GM19328 (cell line): ENCODE results near the gene HOXC11.

ENCODE experiments used
- ATAC-seq: cut with Tn5 transposase; IDR thresholded peaks from one replicate; pipeline ENCODE4 v1.9.1; 2021; ENCODE audit warnings: mild to moderate bottlenecking, moderate library complexity; ENCODE audit not compliant: unreplicated experiment

Gene HOXC11

DNA sequence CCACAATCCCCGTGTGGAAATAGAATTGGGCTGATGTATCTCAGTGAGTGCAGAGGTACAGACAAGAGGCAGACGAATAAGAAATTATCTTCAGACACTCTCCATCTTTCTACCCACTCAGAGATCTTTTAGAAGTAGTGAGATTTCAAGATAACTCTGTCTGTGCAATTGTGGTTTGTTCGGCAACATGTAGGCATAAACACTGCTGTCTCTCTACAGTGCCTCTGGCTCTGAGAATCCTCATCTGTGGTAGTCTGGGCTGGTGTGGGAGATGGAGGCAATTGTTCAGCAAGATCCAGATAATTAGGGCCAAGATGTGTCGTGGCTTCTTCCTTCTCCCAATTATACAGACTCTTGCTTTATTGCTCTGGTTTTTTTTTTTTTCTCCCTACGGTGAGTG is 31.2 kb upstream of the HOXC11 start:
- no peak for ATAC-seq

DNA sequence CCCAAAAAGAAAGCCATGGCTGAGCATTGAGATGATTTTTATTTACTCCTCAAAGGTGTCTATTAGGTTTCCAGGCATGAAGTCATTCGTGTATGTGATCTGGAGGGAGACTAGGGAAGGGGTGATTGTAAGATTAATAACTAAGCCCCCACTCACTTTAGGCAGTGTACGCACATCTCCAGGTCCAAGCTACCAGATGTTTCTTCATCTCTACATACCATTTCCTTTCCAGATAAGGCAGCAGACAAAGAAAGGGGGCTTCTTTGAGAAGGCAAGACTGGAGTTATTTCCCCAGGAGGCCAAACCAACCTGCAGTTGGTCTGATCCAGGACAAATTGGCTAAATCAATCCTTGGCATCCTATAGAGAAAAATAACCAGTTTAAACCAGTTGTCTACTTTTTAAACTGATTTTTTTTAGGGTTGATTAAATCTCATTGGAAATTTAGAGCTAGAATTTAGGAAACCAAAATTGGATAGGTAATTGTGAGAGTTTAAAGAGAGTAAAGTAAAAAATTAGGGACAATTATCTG is 30.4 kb upstream of the HOXC11 start:
- ATAC-seq = no peak

DNA sequence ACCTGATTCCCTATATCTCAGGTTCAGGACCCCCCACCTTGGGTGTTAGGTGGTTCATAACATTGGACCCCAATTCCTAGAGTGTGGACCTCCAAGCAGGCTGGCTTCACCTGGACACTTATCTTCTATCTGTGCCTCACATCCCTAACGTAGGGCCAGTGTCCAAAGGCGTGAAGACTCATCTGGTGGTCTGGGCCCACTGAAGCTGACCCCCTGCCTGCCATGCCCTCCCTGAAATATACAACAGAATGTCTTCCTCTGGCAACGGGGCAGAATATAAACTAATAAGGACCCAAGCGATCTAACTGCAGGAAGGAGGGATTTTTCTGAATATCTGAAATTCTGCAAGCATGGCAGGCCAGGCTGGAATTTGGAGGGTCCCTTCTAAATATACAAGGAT is 28.7 kb upstream of the HOXC11 start:
- ATAC-seq = no peak

DNA sequence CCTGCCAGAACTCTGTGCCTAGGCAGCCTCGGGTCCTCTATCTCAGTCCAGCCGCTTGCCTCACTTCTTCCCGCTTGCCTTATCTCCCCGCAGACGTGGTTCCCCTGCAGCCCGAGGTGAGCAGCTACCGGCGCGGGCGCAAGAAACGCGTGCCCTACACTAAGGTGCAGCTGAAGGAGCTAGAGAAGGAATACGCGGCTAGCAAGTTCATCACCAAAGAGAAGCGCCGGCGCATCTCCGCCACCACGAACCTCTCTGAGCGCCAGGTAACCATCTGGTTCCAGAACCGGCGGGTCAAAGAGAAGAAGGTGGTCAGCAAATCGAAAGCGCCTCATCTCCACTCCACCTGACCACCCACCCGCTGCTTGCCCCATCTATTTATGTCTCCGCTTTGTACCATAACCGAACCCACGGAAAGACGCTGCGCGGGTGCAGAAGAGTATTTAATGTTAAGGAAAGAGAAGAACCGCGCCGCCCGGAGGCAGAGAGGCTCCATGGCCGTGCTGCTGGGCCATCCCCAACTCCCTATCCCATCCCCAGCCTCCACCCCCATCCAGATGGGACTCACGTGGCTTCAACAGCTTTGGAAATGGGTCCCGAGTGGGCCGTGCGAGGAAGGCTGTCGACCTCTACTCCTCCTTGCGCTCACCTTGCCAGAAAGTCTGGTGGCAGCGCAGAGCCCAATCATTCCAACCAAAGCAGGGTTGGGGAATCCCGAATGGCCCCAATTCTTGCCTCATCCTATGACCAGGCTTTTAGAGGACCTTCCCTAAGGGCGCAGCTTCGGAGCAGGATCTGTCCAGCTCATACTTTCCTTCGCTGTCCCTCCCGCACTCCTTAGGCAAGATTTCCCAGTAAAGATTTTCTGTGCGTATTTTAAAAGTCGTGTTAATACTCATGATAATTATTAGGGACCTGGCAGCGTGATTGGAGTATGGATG is 27.7 kb upstream of the HOXC11 start:
- no peak for ATAC-seq

DNA sequence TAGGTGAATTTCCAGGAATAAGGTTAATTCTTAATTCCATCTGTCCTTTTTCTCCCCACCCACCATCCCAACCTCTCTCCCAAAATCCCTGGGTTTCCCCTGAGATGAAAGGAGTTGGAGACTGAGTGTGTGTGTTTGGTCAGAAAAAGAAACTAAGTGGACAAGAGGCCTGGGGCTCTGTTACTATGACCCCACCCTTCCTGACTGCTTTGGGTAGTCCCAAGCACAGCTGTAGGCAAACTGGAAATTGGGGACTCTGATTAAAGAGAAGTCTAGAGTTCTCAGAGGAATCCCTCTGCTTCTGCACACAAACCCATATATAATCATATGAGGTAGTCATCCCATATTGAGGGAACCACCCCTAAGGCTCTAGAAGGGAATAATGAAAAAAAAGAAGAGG is 25.2 kb upstream of the HOXC11 start:
- no peak for ATAC-seq

DNA sequence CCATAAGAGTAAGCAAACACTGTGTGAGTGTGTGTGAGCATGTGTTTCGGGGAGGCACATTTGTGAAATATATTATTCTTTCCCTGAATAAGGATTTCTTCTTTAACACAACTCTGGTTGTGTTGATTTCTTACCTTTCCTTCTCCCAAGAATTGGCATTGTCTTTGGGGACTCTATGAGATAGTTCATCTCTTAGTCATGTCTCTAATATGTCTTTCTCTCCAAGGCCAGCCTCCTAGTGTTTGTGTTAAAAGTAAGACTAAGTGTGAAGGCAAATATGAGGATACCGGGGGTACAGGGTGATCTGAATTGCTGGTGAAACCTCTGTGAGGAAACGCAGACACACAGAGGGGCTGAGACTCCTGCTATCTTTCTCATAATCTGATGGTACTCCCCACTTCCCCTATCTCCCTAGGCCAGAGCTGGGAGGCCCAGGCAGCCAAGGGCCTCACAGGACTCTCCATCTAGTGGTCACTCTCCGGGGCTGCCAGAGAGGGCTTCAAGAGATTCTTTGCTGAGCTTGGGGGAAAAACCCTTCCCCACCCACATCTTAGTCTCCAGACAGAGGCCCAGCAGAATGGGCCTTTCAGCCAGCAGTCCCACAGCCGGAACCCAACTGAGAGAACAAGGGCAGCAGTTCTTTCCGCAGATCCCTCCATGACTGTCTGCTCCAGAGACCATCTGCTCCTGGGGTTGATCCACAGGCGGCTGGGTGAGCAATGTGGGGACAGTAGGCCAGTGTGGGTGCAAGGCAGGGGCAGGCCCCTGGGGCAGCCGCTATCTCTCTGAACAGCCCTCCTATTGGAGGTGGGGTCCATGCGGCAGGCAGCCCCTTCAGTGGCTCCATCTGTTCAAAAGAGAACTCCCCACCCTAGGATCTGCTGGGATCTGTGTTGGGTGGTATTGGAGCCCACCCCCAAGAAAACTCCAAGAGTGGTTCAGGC is 24.0 kb upstream of the HOXC11 start:
- no peak for ATAC-seq

DNA sequence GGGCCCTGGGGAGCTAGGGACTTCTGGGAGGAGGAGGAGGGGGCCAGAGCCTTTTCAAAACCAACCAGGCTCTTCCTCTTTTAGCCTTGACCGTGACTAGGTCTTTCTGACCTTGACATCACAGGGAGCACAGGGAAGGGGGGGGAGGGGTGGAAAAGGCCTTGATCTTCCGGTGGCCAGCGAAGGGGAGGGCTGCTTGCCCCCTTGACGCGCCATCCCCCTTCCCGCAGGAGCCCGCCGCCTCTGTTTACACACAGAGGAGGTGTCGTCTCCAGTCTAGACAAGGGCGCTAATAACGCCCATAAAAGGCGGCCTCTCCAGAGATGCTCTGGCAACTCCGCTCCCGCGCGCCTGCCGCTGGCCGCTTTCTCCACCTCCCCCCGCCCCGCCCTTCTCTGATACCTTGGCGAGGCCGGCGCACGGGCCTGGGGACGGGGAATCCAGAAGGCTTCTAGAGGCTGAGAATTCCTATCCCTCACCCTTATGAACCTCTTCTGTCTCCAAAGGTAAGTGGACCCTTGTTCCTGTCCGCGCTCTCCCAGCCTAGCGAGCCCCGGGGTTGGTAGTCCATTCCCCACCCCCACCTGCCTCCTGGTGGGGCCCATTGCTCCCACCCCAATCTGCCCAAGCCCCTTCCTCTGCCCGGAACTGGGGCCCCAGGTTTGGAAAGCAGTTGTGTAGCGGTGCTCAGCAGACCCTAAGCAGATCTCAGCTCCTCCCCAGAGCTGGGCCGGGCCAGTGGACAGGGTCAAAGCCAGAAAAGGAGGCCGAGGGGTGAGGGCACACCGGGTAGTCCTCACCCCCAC is 23.1 kb upstream of the HOXC11 start:
- ATAC-seq = no peak

DNA sequence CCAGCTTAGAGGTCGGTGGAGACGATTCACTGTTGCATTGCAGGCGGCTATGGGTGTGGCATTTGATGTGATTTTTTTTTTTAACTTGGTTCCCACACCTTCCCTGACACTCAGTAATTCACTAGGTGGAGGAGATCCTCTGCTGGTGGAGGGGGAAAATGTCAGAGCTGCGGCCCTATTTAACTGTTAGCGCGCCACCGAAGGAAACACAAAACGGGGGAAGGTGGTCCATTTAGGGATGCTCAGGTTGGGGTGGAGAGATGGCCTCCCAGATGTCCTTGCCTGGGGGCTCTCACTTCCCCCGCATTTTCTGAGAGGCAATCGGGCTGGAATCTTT is 22.5 kb upstream of the HOXC11 start:
- no peak for ATAC-seq

DNA sequence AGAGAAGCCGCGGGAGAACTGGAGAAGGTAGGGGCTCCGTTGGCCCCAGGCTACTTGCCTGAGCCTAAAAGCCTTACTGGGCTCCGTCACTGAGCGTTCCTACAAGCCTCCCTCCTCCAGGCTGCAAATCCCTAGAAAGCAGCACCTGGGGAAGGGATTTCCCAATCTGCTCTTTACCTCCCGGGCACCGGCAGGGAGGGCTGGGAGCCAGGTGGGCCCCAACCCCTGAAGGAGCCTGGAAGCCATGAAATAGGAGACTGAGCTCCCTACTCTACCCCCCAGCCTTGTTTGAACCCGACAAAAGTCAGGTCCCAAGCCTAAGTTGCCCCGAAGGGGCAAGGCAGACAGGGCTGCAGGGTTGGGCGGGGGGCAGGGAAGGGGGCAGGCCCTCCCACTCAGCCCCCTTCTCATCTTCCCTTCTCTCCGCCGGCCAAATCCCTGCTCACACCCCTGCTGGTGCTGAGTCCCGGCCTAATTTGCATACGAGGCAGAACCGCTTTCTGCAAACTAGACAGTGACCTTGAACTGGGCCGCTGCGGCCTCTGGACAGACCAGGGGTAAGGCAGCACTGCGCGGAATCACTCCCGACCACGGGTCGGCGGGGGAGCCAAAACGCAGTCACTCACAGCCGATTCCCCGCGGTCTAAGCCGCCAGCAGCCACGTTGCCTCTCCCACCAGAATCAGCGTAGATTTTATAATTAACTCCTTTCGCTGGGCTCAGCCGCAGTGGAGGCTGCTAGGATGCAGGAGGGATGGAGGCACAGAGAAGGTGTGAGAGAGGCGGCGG is 21.9 kb upstream of the HOXC11 start:
- no peak for ATAC-seq

DNA sequence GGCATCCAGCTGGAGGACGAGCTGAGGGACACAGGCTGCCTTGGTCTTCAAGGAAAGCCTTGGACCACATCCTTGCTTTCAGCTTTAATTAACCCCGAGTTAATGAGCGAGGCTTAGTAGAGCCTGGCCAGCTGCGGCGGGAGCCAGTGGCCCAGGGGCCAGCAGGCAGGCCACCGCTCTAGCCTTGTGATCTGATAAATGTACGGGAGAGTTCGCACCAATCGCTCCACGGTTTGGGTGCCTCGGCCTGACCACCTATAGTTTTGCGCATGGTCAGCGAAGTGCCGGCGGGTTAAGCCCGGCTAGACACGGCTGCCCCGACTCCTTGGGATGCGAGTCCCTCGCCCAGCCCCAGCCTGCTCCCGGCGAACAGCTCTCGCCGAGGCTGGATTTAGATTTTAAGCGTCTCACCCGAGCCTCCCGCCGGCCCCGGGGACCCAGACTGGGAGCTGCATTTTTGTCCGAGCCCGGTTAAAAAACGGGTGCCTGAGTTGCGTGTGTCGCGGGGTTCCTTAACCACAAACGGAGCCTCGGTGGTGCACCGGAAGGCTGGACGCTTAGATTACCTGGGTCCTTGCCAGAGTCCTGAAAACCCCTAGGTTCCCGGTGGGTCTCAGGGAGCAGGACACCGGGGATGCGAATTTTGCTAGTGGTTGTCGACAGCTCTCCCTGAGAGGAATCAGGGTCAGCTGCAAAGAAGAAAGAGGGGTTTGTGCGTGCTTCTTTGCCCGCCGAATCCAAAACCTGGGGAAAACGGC is 21.2 kb upstream of the HOXC11 start:
- no peak for ATAC-seq

DNA sequence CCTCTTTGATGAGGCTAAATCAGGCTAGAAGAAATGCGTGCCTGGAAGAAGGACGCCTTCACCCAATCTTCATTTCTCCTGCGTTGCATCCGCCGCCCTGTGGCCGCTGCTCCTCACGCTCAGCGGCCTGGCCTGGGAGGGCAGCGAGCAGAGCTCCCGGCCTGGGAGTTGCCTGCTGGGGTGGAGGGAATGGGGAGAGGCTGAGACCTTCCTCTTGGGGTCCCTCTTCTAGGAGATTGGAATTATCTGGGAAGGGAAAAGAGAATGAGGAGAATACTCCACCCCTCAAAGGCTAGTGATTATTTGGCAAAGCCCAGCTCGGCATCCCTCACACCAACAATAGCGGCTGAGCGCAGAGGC is 20.6 kb upstream of the HOXC11 start:
- no peak for ATAC-seq

DNA sequence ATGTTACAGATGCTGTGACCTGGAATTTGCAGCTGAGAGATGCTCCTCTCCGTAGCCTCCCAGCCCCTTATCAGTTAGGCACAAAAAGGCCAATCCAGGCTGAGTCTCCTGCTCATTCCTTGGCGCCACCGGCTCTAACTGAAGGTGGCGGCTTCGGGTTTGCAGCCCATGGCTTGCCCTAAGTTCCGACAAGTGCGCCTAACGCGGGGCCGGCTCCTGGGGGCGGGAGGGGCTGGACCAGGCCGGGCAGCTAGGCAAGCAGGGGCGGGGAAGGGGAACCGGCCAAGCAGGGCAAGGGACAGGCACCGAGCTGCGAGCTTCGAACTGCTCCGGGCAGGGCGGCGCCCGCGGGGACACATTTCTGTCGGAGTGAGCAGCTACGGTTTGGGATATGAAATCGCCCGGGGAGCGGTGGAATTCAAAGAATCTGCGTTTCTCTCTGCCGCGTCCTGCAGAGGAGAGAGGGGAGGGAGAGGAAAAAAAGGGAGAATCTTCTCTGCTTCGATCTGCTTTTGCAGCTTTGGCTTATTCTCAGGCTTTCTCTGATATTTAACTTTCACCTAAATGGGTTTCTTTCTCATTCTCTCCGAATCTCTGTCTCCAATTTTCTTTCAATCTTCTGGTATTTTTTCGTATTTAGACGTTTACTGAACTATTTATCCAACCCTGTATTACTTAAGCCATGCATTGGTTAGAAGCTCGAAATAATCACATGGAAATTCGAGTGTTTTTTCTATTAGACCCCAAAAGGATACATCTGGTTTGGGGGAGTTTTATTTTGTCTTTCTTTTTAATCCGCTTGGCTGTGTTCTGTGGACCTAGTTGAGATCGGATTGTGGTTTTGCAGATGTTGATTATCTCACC is 19.8 kb upstream of the HOXC11 start:
- ATAC-seq = no peak

DNA sequence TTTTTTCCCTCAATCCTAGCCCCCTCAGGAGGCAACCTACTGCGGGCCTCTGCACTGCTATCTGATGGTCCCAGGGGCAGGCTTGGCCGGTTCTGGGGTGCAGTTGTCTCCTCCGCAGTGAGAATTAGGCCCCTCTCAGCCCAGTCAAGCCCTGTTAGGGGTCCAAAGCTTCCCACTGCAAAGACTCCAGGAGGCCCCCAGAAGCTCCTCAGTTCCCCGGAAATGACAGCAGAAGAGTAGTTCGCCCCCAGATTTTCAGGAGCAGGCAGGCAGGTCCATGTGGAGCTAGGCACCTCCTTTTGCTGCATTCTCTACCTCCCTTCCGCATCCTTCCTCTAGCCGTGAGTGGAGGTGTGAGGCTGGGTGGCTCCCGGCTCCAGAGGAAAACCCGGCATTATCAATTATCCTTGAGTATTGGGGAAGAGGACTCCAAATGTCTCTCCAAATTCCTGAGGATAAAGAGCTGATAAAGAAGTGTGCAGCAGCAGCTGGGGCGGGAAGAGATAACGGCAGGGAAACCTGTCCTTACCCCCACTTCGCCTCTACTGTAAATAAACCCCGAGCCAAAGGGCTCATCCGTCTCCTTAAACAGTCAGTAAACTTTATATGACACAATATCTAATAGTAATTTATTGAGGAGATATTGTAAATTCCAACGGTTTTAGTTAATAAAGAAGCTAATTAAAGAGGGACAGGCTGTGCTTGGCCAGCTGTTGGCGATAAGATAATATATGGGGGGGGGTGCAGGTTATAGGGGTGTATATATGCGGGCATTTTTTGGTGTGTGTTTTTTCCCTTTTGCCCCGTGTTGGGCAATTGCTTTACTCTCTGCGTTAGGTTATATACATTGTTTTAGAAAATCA is 18.9 kb upstream of the HOXC11 start:
- ATAC-seq = no peak

DNA sequence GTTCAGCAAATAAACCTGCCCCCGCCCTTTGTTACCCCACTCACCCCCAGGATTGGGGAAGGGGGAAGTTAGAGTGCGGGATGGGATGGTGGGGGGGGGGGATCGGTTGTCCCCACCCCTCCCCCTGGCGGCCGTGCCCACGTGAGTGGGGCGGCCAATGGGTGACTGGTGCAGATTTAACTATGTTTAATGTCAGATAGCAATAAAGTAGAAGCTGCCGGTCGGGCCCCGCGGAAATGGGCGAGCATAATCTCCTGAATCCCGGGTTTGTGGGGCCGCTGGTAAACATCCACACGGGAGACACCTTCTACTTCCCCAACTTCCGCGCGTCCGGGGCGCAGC is 18.3 kb upstream of the HOXC11 start, which contains the start of gene HOXC12:
HOXC12 (plus strand) TSS at position 210 of the 342 bp plus-strand sequence; CDS start at position 237, 27 bp downstream.
- ATAC-seq = no peak

DNA sequence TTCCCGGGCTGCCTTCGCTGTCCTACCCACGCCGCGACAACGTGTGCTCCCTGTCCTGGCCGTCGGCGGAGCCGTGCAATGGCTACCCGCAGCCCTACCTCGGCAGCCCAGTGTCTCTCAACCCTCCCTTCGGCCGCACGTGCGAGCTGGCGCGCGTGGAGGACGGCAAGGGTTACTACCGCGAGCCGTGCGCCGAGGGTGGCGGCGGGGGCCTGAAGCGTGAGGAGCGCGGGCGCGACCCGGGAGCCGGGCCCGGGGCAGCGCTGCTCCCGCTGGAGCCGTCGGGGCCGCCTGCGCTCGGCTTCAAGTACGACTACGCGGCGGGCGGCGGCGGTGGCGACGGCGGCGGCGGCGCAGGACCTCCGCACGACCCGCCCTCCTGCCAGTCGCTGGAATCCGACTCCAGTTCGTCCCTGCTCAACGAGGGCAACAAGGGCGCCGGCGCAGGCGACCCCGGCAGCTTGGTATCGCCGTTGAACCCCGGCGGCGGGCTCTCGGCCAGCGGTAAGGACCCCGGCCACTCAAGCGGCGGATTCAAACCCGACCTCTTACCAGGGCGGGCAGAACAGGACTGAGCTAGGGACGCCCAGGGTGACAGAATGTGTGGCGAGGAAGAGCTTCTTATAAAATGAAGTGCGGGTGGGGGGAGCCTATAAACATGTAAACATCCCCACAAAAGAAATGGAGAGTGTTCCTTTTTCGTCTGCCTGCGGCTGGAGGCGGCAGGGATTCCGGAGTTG is 17.7 kb upstream of the HOXC11 start:
- no peak for ATAC-seq

DNA sequence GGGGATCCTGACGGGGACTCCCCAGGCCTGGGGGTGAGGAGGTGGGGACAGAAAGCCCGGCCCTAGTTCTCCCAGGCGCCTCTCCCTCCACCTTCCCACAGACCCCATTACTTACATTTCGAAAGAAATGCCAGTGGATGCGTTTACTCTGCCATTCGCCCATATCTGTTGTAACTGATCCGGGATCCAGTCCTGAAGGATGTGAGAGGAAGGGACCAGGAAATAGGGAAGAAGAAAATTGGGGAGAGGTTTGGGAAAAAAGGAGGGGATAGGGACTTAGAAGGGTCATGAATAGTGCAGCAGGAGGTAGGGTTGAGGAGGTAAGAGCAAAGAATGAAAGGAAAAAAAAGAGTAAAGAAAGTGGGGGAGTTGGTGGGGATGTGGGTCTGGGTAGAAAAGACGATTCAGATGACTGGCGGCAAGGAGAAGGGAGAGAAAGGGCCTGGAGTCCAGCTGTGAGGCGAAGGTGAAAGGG is 17.1 kb upstream of the HOXC11 start:
- no peak for ATAC-seq
